ENCODE measurements around the gene G6PC1.
"Not testable (repeated sequence)": the region's sequence is repeated elsewhere in the genome, so short reads cannot be mapped to it uniquely, and the experiment has no call there.

The G6PC1 gene

GRCh38 chr17:42853968-42854790 lies 46.4 kb upstream of the G6PC1 start:
- H3K4me3 ChIP-seq (ENCODE audit: low read depth, low read length): no peak overlapping the region
- TF ChIP-seq CTCF (IDR thresholded peaks at IDR 0.05; ENCODE audit: low read depth, low read length, missing control alignments): no peak
- no peak for DNase-seq (ENCODE audit: low read depth)

GRCh38 chr17:42855048-42855596 lies 45.5 kb upstream of the G6PC1 start:
- DNase-seq (ENCODE audit: low read depth): no peak
- no peak overlapping the region for H3K4me3 ChIP-seq (ENCODE audit: low read depth, low read length)
- no peak for TF ChIP-seq CTCF (IDR thresholded peaks at IDR 0.05; ENCODE audit: low read depth, low read length, missing control alignments)

- not testable (repeated sequence) for H3K4me3 ChIP-seq (ENCODE audit: low read depth, low read length); DNase-seq (ENCODE audit: low read depth)
Observed at GRCh38 chr17:42856093-42856492, 44.5 kb upstream of the G6PC1 start.

- DNase-seq (ENCODE audit: low read depth); H3K4me3 ChIP-seq (ENCODE audit: low read depth, low read length): not testable (repeated sequence)
Observed at GRCh38 chr17:42856516-42856915, 44.1 kb upstream of the G6PC1 start.

- no peak for TF ChIP-seq CTCF (IDR thresholded peaks at IDR 0.05; ENCODE audit: low read depth, low read length, missing control alignments)
- no peak overlapping the region for H3K4me3 ChIP-seq (ENCODE audit: low read depth, low read length)
- no peak for DNase-seq (ENCODE audit: low read depth)
Observed at GRCh38 chr17:42857389-42857788, 43.2 kb upstream of the G6PC1 start.

- no peak for DNase-seq (ENCODE audit: low read depth)
- TF ChIP-seq CTCF (IDR thresholded peaks at IDR 0.05; ENCODE audit: low read depth, low read length, missing control alignments): no peak
- H3K4me3 ChIP-seq (ENCODE audit: low read depth, low read length): no peak overlapping the region
Observed at GRCh38 chr17:42865638-42866094, 34.9 kb upstream of the G6PC1 start.

- no peak for DNase-seq (ENCODE audit: low read depth)
- no peak overlapping the region for H3K4me3 ChIP-seq (ENCODE audit: low read depth, low read length)
- TF ChIP-seq CTCF (IDR thresholded peaks at IDR 0.05; ENCODE audit: low read depth, low read length, missing control alignments): no peak
Observed at GRCh38 chr17:42866216-42866615, 34.4 kb upstream of the G6PC1 start.

Data from GM12864 (cell line).